NCI-H1105 treated with DMSO at 0.1 percent for 48 hours (cell line): ENCODE data around the gene SLC24A2.

ENCODE experiments used
- DNase-seq: peaks from one replicate; lab custom pipeline; 2025; lab: John Stamatoyannopoulos, UW

Gene SLC24A2

DNA sequence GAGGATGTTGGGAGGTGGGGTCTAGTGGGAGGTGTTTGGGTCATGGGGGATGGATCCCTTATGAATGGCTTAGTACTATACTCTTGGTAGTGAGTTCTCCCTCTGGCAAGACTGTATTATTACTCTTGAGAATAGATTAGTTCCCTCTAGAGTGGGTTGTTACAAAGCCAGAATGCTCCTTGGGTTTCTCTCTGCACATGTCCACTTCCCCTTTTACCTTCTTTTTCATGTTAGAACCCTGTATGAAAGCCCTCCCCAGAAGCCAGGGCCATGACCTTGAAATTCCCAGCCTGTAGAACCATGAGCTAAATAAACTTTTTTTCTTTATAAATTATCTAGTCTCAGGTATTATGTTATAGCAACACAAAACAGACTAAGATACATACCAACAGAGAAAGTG, 31.1 kb downstream of the SLC24A2 start:
- DNase-seq: no peak

DNA sequence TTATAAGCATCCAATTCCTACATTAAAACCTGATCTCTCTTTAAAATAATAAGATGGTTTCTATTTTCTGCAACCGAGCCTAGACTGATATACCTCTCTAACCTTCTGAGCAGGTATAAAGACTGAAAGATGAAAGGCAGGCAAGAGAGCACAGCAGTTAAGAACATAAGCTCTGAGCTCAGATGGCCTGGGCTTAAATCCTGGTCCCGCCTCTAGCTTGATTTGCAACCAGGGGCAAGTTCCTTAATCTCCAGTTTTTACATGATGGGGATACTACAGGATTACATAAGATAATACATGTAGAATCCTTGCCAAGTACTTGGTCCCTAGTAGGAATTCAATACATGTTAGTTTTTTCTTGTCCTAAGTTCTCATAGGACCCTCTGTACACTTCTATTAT, 33.9 kb downstream of the SLC24A2 start:
- DNase-seq: no peak

DNA sequence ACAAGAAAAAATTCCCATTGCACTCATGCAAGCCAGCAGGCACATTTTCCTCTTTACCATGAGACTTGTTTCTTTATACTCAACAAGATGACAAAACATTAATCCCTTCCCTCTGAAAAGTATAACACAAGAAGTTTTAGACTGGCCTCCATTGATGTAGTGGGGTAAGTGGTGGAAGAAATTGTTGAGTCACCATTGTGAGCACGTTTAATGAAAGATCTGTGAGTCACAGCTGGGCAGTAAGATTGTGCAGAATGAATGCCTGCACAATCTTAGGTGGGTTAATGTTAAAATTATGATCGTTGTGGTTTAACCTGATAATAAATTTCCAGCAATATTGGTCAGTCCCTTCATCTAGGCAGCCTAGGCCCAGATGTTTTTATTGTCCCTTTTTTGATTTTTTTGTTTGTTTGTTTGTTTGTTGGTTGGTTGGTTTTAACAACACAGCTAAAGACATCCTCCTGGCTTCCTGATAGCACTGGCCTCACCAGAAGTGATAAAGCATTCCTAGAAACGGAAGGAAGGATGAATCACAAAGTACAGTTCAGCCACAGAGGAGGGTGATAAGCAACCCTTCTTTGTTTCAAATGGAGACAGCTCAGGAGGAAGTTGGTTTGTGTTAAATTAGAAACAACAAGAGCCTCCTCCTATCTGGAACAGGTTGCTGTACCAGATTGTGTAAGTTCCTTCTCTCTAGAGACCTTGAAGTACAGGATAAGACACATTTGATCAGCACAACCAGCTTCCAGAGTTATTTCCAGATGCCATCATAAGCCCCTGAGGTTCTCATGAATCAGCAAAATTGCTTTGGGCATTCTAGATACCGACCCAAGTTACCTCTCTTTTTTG, 40.3 kb downstream of the SLC24A2 start:
- no peak for DNase-seq

DNA sequence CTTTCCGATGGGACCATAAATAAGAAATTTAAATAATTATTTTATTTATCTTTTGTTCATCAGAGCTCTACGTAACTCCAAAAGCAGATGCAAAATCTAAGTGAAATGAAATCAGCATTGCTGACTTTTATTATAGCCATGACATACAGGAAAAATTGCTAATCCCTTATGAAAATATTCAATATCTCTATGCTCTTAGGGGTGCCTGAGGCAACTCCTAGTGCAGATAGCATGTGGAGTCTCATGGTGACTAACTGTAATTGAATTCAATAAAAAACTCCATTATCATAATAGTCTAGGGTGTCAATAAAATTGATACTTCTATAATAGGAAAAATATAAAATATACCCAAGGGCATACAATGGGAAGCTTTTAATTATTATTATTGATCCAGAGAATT, 42.6 kb downstream of the SLC24A2 start:
- no peak for DNase-seq

DNA sequence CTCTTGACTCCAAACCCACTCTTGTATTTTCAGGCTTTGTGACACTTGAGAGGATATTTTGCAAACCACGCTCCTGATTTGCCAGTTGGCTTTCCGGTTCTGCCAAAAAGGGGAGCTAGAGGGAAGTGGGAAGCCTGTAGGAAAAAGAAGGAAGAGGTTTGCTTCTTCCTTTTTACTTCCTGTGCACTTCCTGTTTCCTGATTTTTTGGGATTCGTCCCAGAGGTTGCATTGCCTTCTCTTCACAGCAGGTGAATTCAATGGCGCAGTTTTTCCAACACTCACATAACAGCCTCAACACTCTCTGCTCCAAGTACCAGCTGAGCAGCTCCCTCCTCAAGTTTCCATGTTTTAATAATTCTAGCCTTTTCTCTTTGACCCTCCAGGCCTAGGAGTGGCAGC, 47.7 kb downstream of the SLC24A2 start:
- DNase-seq: no peak
